HepG2 (cell line): ENCODE results near the gene GADD45B. TPM values are rescaled to one million over a fixed set of nuclear protein-coding genes. Genes with fewer than 3 reads are reported as not detected.

Experiments used
- ATRX ChIP-seq: sonication (generic); formaldehyde crosslinking; IDR thresholded peaks from 2 replicates; pipeline ENCODE4 v1.4.0; 2020; ENCODE audit warnings: missing genetic modification reagents, borderline replicate concordance
- EHMT2 ChIP-seq: fragments of 200-600 bp; sonication (generic); IDR thresholded peaks from 2 replicates; pipeline ENCODE4 v1.7.0; 2017; ENCODE audit warnings: antibody characterized with exemption, low read depth, low read length, borderline replicate concordance
- ETV5 ChIP-seq: IDR thresholded peaks from 2 replicates; pipeline ENCODE4 v1.6.1; 2018; ENCODE audit warnings: missing biosample characterization, missing genetic modification reagents, inconsistent platforms, borderline replicate concordance
- GATA4 ChIP-seq: sonication (generic); IDR thresholded peaks from 2 replicates; pipeline ENCODE4 v1.6.1; 2016; ENCODE audit warnings: antibody characterized with exemption, low read depth, borderline replicate concordance
- IKZF4 ChIP-seq: sonication (generic); formaldehyde crosslinking; IDR thresholded peaks from 2 replicates; pipeline ENCODE4 v1.5.1; 2020; ENCODE audit warnings: borderline replicate concordance, mild to moderate bottlenecking, low read depth, missing genetic modification reagents; ENCODE audit errors: not compliant biosample characterization
- KAT2B ChIP-seq: fragments of 150-350 bp; IDR thresholded peaks from 2 replicates; pipeline ENCODE4 v1.6.1; 2014; ENCODE audit warnings: low read depth, low read length, borderline replicate concordance
- MED13 ChIP-seq: sonication (generic); formaldehyde crosslinking; IDR thresholded peaks from 2 replicates; pipeline ENCODE4 v1.5.0; 2020; ENCODE audit warnings: missing genetic modification reagents
- NR2F1 ChIP-seq, 2 experiments: fragments of 450-650 bp in 1 of 2; formaldehyde crosslinking in 1 of 2; IDR thresholded peaks; 2 replicates each; pipeline versions ENCODE4 v1.5.0 to v1.6.1; 2016 to 2020; ENCODE audit warnings: mild to moderate bottlenecking in 1 of 2, missing compliant biosample characterization in 1 of 2, missing genetic modification reagents in 1 of 2, moderate library complexity in 1 of 2
- POLR2AphosphoS5 ChIP-seq: IDR thresholded peaks from 2 replicates; pipeline ENCODE4 v1.6.1; 2012; ENCODE audit warnings: low read depth, low read length
- SATB2 ChIP-seq: sonication (generic); formaldehyde crosslinking; IDR thresholded peaks from 2 replicates; pipeline ENCODE4 v1.5.0; 2020; ENCODE audit warnings: missing genetic modification reagents
- SP5 ChIP-seq: IDR thresholded peaks from 2 replicates; pipeline ENCODE4 v1.6.1; 2016; ENCODE audit warnings: low read depth, borderline replicate concordance
- STAT6 ChIP-seq: sonication (generic); formaldehyde crosslinking; IDR thresholded peaks from 2 replicates; pipeline ENCODE4 v1.4.0; 2020; ENCODE audit warnings: missing genetic modification reagents, mild to moderate bottlenecking, borderline replicate concordance
- TAF1 ChIP-seq: sonication (generic); formaldehyde crosslinking; IDR thresholded peaks from 2 replicates; pipeline ENCODE4 v1.4.0; 2020; ENCODE audit warnings: missing genetic modification reagents
- TCF7 ChIP-seq: sonication (generic); IDR thresholded peaks from 2 replicates; pipeline ENCODE4 v1.6.1; 2016; ENCODE audit warnings: antibody characterized with exemption, low read depth
- ZFP1 ChIP-seq: IDR thresholded peaks from 2 replicates; pipeline ENCODE4 v1.6.1; 2016
- ZMYM3 ChIP-seq: sonication (generic); formaldehyde crosslinking; IDR thresholded peaks from 2 replicates; pipeline ENCODE4 v1.5.1; 2020; ENCODE audit warnings: mild to moderate bottlenecking, missing genetic modification reagents
- ZNF101 ChIP-seq: sonication (generic); formaldehyde crosslinking; IDR thresholded peaks from 2 replicates; pipeline ENCODE4 v1.4.0; 2020; ENCODE audit warnings: mild to moderate bottlenecking, low read depth, missing genetic modification reagents, borderline replicate concordance
- ZNF138 ChIP-seq: sonication (generic); formaldehyde crosslinking; IDR thresholded peaks from 2 replicates; pipeline ENCODE4 v1.5.0; 2020; ENCODE audit warnings: mild to moderate bottlenecking, low read depth, missing genetic modification reagents
- ZNF180 ChIP-seq: sonication (generic); formaldehyde crosslinking; IDR thresholded peaks from 2 replicates; pipeline ENCODE4 v1.4.0; 2020; ENCODE audit warnings: low read depth, missing genetic modification reagents, borderline replicate concordance
- ZNF335 ChIP-seq: sonication (generic); formaldehyde crosslinking; IDR thresholded peaks from 2 replicates; pipeline ENCODE4 v1.4.0; 2020; ENCODE audit warnings: missing genetic modification reagents
- ZNF432 ChIP-seq: sonication (generic); formaldehyde crosslinking; IDR thresholded peaks from 2 replicates; pipeline ENCODE4 v1.5.0; 2020; ENCODE audit warnings: missing genetic modification reagents, mild to moderate bottlenecking, borderline replicate concordance
- ZNF557 ChIP-seq: sonication (generic); formaldehyde crosslinking; IDR thresholded peaks from 2 replicates; pipeline ENCODE4 v1.4.0; 2020; ENCODE audit warnings: missing genetic modification reagents
- ZNF570 ChIP-seq: sonication (generic); formaldehyde crosslinking; IDR thresholded peaks from 2 replicates; pipeline ENCODE4 v1.4.0; 2020; ENCODE audit warnings: mild to moderate bottlenecking, missing genetic modification reagents, borderline replicate concordance
- ZNF576 ChIP-seq: sonication (generic); formaldehyde crosslinking; IDR thresholded peaks from 2 replicates; pipeline ENCODE4 v1.4.0; 2020; ENCODE audit warnings: mild to moderate bottlenecking, missing genetic modification reagents
- ZNF761 ChIP-seq: sonication (generic); formaldehyde crosslinking; conservative IDR thresholded peaks from 2 replicates; pipeline ENCODE4 v1.4.0; 2020; ENCODE audit warnings: mild to moderate bottlenecking, missing genetic modification reagents
- ZUFSP ChIP-seq: sonication (generic); formaldehyde crosslinking; IDR thresholded peaks from 2 replicates; pipeline ENCODE4 v1.9.0; 2021; ENCODE audit warnings: missing genetic modification reagents, mild to moderate bottlenecking, borderline replicate concordance
- polyA plus RNA-seq, 8 experiments: library from polyadenylated mRNA; depleted of rRNA in 3 of 8; stranded (reverse) in 7 of 8; unstranded in 1 of 8; fragments of >200 nt; fragmentation: Illumina TruSeq in 4 of 8; extraction: Trizol in 4 of 8; gene quantifications; 2 replicates each; pipeline versions ENCODE4 v1.2.1 to v1.2.3, GENCODE V29; 2011 to 2016; ENCODE audit warnings: low read depth in 4 of 8, missing spikeins in 1 of 8, mixed read lengths in 1 of 8; ENCODE audit not compliant: insufficient read depth in 1 of 8
- total RNA-seq, 5 experiments: library from RNA; depleted of rRNA; stranded (reverse); fragments of >200 nt; fragmentation: Illumina TruSeq; extraction: Trizol; gene quantifications; 2 replicates each; pipeline ENCODE4 v1.2.3, GENCODE V29; 2016; ENCODE audit warnings: low read depth in 1 of 5

The GADD45B gene
- total and polyA plus RNA-seq, 2 of the 13 experiments (the other 11 are each of a cell fraction or from before 2014, with no cell fraction given), result 4.6 to 34.1 TPM

DNA sequence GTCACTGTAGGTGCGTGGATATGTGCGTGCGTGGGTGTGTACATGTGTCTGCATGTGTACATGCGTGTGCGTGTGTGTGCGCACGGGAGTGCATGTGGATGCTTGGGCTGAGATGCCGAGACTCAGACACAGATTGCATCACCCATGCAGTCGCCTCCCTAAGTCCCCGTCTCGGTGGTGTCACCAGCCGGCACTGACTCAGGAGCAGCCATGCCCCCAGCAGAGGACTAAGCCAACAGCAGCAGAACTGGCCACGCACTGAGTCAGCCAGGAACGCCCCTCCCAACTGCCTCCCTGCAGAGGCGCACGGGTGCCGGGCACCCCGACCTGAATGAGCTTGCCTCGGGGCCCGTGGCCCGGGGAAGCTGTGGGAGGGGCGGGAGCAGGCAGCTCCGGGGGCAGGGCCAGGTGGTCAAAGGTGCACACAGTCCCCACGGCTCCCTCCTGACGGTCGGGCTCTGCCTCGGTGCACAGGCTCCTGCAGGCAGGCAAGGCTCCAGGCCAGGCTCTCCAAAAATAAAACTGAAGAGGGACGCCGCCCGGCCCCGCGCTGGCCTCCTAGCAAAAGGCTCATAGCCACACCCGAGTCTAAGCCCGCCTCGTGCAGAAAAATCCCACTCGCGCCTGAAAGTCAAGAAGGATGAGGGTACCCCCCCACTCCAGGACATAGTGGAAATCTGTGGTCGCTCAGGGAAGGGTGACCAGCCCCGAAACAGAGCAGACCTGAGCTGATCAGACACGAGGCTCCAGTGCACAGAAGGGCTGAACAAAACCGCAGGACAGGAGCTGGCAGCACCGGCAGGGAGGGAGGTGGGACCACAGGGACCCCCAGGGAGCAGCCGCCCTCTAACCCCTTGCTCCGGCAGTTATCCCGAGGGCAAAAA, 49.2 kb downstream of the GADD45B start (continued):
- TF ChIP-seq ZUFSP (CRISPR knock-in tag), result no peak
- no peak for TF ChIP-seq KAT2B
- no peak for TF ChIP-seq SP5 (CRISPR knock-in tag)
- no peak for TF ChIP-seq POLR2AphosphoS5
- TF ChIP-seq ZNF335 (CRISPR knock-in tag), result no peak
- no peak for TF ChIP-seq SATB2 (CRISPR knock-in tag)
- no peak for TF ChIP-seq STAT6 (CRISPR knock-in tag)
- no peak for TF ChIP-seq ZNF761 (CRISPR knock-in tag)
- no peak for TF ChIP-seq ZNF101
- TF ChIP-seq TCF7, result no peak
- no peak for TF ChIP-seq GATA4
- TF ChIP-seq EHMT2, result no peak
- no peak for TF ChIP-seq ZFP1 (CRISPR knock-in tag)
- TF ChIP-seq NR2F1 (CRISPR knock-in tag; IDR thresholded peaks at IDR 0.05), result no peak
- no peak for TF ChIP-seq ATRX
- 0 out of 2 replicates have a peak, but pooled peaks have one; percentile 34 for TF ChIP-seq ZNF138 (CRISPR knock-in tag)
- no peak for TF ChIP-seq ZMYM3 (CRISPR knock-in tag)
- no peak for TF ChIP-seq ZNF576 (CRISPR knock-in tag)
- no peak; the same call in 1 of the 2 replicates for TF ChIP-seq ETV5 (CRISPR knock-in tag)
- TF ChIP-seq ZNF180, result no peak
- TF ChIP-seq TAF1 (CRISPR knock-in tag), result peak; percentile 38; the same call in 1 of the 2 replicates
- no peak for TF ChIP-seq MED13 (CRISPR knock-in tag)
- TF ChIP-seq ZNF570 (CRISPR knock-in tag), result no peak
- no peak for TF ChIP-seq IKZF4 (CRISPR knock-in tag)
- TF ChIP-seq ZNF557 (CRISPR knock-in tag), result no peak
- no peak for TF ChIP-seq ZNF432 (CRISPR knock-in tag)
